WTC11 (cell line): ENCODE data around the gene NHERF2. TPM values are rescaled to one million over a fixed set of nuclear protein-coding genes. Genes with fewer than 3 reads are reported as not detected.

Source experiments
- ATAC-seq: fragments of 200-7000 bp; cut with Tn5 transposase; 2 replicates; pipeline ENCODE4 v1.10.0; 2021; ENCODE audit warnings: mild to moderate bottlenecking, moderate library complexity
- CTCF ChIA-PET: fragments of 300-600 bp; sonication (Branson Sonifier 250); formaldehyde crosslinking; loops from one replicate; lab custom pipeline; 2021; ENCODE audit warnings: antibody characterized with exemption; lab: Charles Lee
- POLR2A ChIA-PET: fragments of 350-600 bp; sonication (Branson Sonifier 250); formaldehyde crosslinking; loops from one replicate; lab custom pipeline; 2021; ENCODE audit warnings: antibody characterized with exemption; lab: Charles Lee
- DNase-seq: peaks from one replicate; pipeline ENCODE4 v3.0.0; 2021; ENCODE audit warnings: low spot score
- H3K27ac Mint-ChIP-seq: 2 replicates; pipeline ENCODE4 v1.8.0; 2021; ENCODE audit warnings: mixed read lengths
- H3K27me3 Mint-ChIP-seq: 2 replicates; pipeline ENCODE4 v1.8.0; 2021; ENCODE audit warnings: low read depth, mild to moderate bottlenecking, moderate library complexity, mixed read lengths
- H3K36me3 Mint-ChIP-seq: 2 replicates; pipeline ENCODE4 v1.8.0; 2021; ENCODE audit warnings: mixed read lengths
- H3K4me1 Mint-ChIP-seq: 2 replicates; pipeline ENCODE4 v1.8.0; 2022; ENCODE audit warnings: mixed read lengths
- H3K4me3 Mint-ChIP-seq: 2 replicates; pipeline ENCODE4 v1.8.0; 2021; ENCODE audit warnings: mild to moderate bottlenecking, moderate library complexity, mixed read lengths
- H3K9me3 Mint-ChIP-seq: 2 replicates; pipeline ENCODE4 v1.8.0; 2021; ENCODE audit warnings: mixed read lengths
- AFF4 ChIP-seq: sonication (generic); formaldehyde crosslinking; IDR thresholded peaks from 2 replicates; pipeline ENCODE4 v1.8.1; 2023; ENCODE audit warnings: mild to moderate bottlenecking, missing genetic modification reagents, borderline replicate concordance
- AR ChIP-seq: fragments of 250-450 bp; sonication (Bioruptor Pico); IDR thresholded peaks from 2 replicates; pipeline ENCODE4 v1.9.0; 2021; ENCODE audit warnings: mild to moderate bottlenecking
- ATF1 ChIP-seq: sonication (generic); formaldehyde crosslinking; IDR thresholded peaks from 2 replicates; pipeline ENCODE4 v1.8.1; 2023; ENCODE audit warnings: mild to moderate bottlenecking, moderate library complexity, missing genetic modification reagents
- ATF6 ChIP-seq: sonication (generic); formaldehyde crosslinking; IDR thresholded peaks from 2 replicates; pipeline ENCODE4 v1.8.1; 2023; ENCODE audit warnings: mild to moderate bottlenecking, missing genetic modification reagents
- CREM ChIP-seq: sonication (generic); formaldehyde crosslinking; IDR thresholded peaks from 2 replicates; pipeline ENCODE4 v1.8.1; 2022; ENCODE audit warnings: mild to moderate bottlenecking, missing genetic modification reagents, moderate library complexity
- CTCF ChIP-seq: fragments of 200-600 bp; IDR thresholded peaks from 2 replicates; pipeline ENCODE4 v1.8.0; 2022; ENCODE audit warnings: antibody characterized with exemption
- ELF4 ChIP-seq: sonication (generic); formaldehyde crosslinking; IDR thresholded peaks from 2 replicates; pipeline ENCODE4 v1.8.1; 2022; ENCODE audit warnings: low read depth, mild to moderate bottlenecking, moderate library complexity, missing genetic modification reagents
- ERG ChIP-seq: fragments of 250-450 bp; sonication (Bioruptor Pico); IDR thresholded peaks from 2 replicates; pipeline ENCODE4 v1.8.0; 2021; ENCODE audit warnings: mild to moderate bottlenecking
- ESRRA ChIP-seq: sonication (generic); formaldehyde crosslinking; IDR thresholded peaks from 2 replicates; pipeline ENCODE4 v1.8.1; 2022; ENCODE audit warnings: mild to moderate bottlenecking, missing genetic modification reagents, borderline replicate concordance
- ETV6 ChIP-seq: sonication (generic); formaldehyde crosslinking; IDR thresholded peaks from 2 replicates; pipeline ENCODE4 v1.8.1; 2022; ENCODE audit warnings: mild to moderate bottlenecking, missing genetic modification reagents
- FOXJ3 ChIP-seq: sonication (generic); formaldehyde crosslinking; IDR thresholded peaks from 2 replicates; pipeline ENCODE4 v1.9.0; 2021; ENCODE audit warnings: missing genetic modification reagents, mild to moderate bottlenecking, borderline replicate concordance
- FOXP4 ChIP-seq: sonication (generic); formaldehyde crosslinking; IDR thresholded peaks from 2 replicates; pipeline ENCODE4 v1.8.0; 2022; ENCODE audit warnings: mild to moderate bottlenecking, missing genetic modification reagents
- GRHL2 ChIP-seq: fragments of 250-450 bp; sonication (Bioruptor Pico); IDR thresholded peaks from 2 replicates; pipeline ENCODE4 v1.8.0; 2022; ENCODE audit warnings: mild to moderate bottlenecking, moderate library complexity; ENCODE audit not compliant: insufficient replicate concordance, severe bottlenecking
- GTF2I ChIP-seq: fragments of 250-450 bp; sonication (Bioruptor Pico); conservative IDR thresholded peaks from 2 replicates; pipeline ENCODE4 v1.4.0; 2021; ENCODE audit warnings: mild to moderate bottlenecking
- JUN ChIP-seq: sonication (generic); formaldehyde crosslinking; IDR thresholded peaks from 2 replicates; pipeline ENCODE4 v1.8.0; 2023; ENCODE audit warnings: mild to moderate bottlenecking, missing genetic modification reagents
- KAT7 ChIP-seq: sonication (generic); formaldehyde crosslinking; IDR thresholded peaks from 2 replicates; pipeline ENCODE4 v1.8.1; 2023; ENCODE audit warnings: missing genetic modification reagents, mild to moderate bottlenecking, borderline replicate concordance
- NR1H2 ChIP-seq: sonication (generic); formaldehyde crosslinking; IDR thresholded peaks from 2 replicates; pipeline ENCODE4 v1.9.0; 2021; ENCODE audit warnings: mild to moderate bottlenecking, moderate library complexity, missing genetic modification reagents
- ZMAT4 ChIP-seq: fragments of 250-450 bp; sonication (Bioruptor Pico); IDR thresholded peaks from 2 replicates; pipeline ENCODE4 v1.9.0; 2021; ENCODE audit warnings: mild to moderate bottlenecking
- total RNA-seq: library from RNA; stranded (reverse); gene quantifications from 3 replicates; pipeline ENCODE4 v1.2.3, GENCODE V29; 2021

NHERF2 gene
- total RNA-seq, 1 experiment from 2014 or later, result 31.1 TPM

- no peak for TF ChIP-seq CTCF
- TF ChIP-seq AR (CRISPR knock-in tag), result no peak
Measured at GRCh38 chr16:2001456-2002355, 25.0 kb upstream of the NHERF2 start (continued).

GRCh38 chr16:2002406-2003230 lies 24.1 kb upstream of the NHERF2 start:
- no peaks in the 10 kb centered on the region for H3K9me3 Mint-ChIP-seq
- H3K27me3 Mint-ChIP-seq, result no peaks in the 10 kb centered on the region
- ChIA-PET CTCF (interaction anchor here (1.4 to 3.9 kb wide), 17 partner anchors 10 to 193 kb away, joined by 4 to 82 read pairs (median 14); partner anchors contain the start of genes CASKIN1, GFER, NHERF2 and NOXO1), POLR2A (interaction anchor here (1.5 kb wide), 1 partner anchor 38 kb away, joined by 7 read pairs; the partner anchor contains the start of gene RPS2)
- no peak overlapping the region for H3K27ac Mint-ChIP-seq
- peaks cover 22% of the 10 kb centered on the region for H3K4me1 Mint-ChIP-seq
- ATAC-seq (no peak), DNase-seq (no peak)
- no peak overlapping the region for H3K4me3 Mint-ChIP-seq
- peaks cover 19% of the 10 kb centered on the region for H3K36me3 Mint-ChIP-seq
- no peak for TF ChIP-seq KAT7
- no peak for TF ChIP-seq GRHL2
- TF ChIP-seq ERG (CRISPR knock-in tag), result no peak
- TF ChIP-seq ELF4 (CRISPR knock-in tag), result no peak
- TF ChIP-seq NR1H2 (CRISPR knock-in tag), result no peak
- no peak for TF ChIP-seq ATF1 (CRISPR knock-in tag)
- no peak for TF ChIP-seq CREM (CRISPR knock-in tag)
- TF ChIP-seq ZMAT4 (CRISPR knock-in tag), result no peak
- no peak for TF ChIP-seq ATF6 (CRISPR knock-in tag)
- TF ChIP-seq AFF4 (CRISPR knock-in tag), result no peak
- no peak for TF ChIP-seq GTF2I (CRISPR knock-in tag)
- TF ChIP-seq FOXP4, result no peak
- no peak for TF ChIP-seq JUN (CRISPR knock-in tag)
- TF ChIP-seq ESRRA, result no peak
- TF ChIP-seq FOXJ3, result no peak
- TF ChIP-seq ETV6 (CRISPR knock-in tag), result no peak
